GM06990 (cell line): ENCODE results near the gene DCHS1.

Experiments used
- DNase-seq: peaks from one replicate; pipeline ENCODE4 v3.0.0-alpha.2; 2011; ENCODE audit not compliant: insufficient read length; ENCODE audit errors: extremely low read depth
- H3K27me3 ChIP-seq: replicated peaks from 2 replicates; pipeline ENCODE4 v1.6.0; 2011; ENCODE audit warnings: low read length; ENCODE audit not compliant: control insufficient read depth, insufficient read depth
- H3K36me3 ChIP-seq: 2 replicates; pipeline ENCODE4 v1.5.1; 2011; ENCODE audit warnings: low read length; ENCODE audit not compliant: control insufficient read depth, insufficient read depth
- H3K4me3 ChIP-seq: replicated peaks from 2 replicates; pipeline ENCODE4 v1.5.1; 2011; ENCODE audit warnings: low read depth, mild to moderate bottlenecking, control low read depth, low read length
- TF ChIP-seq, protein P1 (sequence below): IDR thresholded peaks from 2 replicates; pipeline ENCODE4 v1.5.1; 2011; ENCODE audit warnings: low read length, control low read depth, mild to moderate bottlenecking, inconsistent platforms; ENCODE audit not compliant: insufficient read depth, poor library complexity, severe bottlenecking

DCHS1 gene

DNA sequence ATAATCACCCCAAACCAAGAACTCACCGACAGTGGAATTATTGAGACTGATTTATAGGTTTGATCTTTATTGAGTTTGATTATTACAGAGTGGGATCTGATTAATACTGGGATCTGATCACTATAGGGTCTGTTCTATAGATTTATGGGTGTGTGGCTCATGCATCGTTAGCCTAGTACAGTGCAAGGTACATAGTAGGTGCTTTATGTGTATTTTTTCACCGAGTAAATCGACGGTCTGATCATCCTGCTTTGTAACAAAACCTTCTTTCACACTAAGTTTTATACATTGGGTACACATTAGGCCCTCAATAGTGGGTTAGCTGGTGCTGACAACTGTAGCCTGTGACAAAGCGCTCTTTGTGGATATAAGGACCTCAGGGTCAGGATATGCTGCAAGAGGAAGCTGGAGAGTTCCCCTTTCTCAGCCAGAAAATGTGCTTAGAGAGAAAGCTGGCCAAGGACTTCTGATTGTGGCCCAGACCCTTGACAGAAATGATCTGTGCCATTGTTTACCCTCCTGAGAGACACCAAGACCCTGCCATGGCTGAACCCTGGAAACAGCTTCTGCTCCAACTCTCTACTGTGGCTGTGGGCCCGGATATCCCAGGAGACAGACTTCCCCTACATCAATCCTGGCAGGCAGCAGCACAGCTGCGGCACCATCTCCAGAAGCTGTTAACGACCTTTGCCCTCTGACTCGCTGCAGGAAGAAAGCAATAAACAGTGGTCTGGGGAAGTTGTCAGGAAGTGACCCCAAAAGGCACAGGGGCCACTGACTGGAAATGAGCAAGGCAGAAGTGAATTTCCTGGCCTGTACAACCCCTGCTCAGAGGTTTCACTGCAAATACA, 20.3 kb downstream of the DCHS1 start:
- no peaks in the 10 kb centered on the region for H3K36me3 ChIP-seq
- no peak for DNase-seq
- TF ChIP-seq, protein P1, sequence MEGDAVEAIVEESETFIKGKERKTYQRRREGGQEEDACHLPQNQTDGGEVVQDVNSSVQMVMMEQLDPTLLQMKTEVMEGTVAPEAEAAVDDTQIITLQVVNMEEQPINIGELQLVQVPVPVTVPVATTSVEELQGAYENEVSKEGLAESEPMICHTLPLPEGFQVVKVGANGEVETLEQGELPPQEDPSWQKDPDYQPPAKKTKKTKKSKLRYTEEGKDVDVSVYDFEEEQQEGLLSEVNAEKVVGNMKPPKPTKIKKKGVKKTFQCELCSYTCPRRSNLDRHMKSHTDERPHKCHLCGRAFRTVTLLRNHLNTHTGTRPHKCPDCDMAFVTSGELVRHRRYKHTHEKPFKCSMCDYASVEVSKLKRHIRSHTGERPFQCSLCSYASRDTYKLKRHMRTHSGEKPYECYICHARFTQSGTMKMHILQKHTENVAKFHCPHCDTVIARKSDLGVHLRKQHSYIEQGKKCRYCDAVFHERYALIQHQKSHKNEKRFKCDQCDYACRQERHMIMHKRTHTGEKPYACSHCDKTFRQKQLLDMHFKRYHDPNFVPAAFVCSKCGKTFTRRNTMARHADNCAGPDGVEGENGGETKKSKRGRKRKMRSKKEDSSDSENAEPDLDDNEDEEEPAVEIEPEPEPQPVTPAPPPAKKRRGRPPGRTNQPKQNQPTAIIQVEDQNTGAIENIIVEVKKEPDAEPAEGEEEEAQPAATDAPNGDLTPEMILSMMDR, result no peak
- H3K4me3 ChIP-seq, result no peak overlapping the region
- H3K27me3 ChIP-seq, result no peaks in the 10 kb centered on the region

DNA sequence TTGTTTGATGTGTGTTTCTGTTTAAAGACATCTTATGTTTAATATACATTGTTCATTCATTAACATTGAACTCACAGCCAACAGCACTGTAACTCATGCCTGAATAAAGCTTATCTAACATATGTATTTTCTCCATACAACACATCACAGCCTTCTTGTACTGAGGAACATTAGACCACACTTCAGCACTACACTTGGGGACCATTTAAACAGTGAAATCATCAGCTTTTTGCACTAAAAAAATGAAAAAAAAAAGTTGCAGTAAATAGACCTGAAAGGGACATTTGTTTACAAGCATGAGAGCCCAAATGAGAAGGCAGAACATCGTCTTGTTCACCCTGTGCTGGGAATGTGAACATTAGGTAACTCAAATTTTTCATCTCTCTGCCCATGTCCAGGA, 21.1 kb downstream of the DCHS1 start:
- no peak for DNase-seq
- TF ChIP-seq, protein P1, result no peak
- Histone ChIP-seq H3K36me3 (no peaks in the 10 kb centered on the region), H3K27me3 (no peaks in the 10 kb centered on the region), H3K4me3 (no peak overlapping the region)

GRCh38 chr11:6633422-6634408, 21.9 kb downstream of the DCHS1 start:
- DNase-seq, result no peak
- Histone ChIP-seq H3K27me3 (no peaks in the 10 kb centered on the region), H3K36me3 (no peaks in the 10 kb centered on the region), H3K4me3 (no peak overlapping the region)
- TF ChIP-seq, protein P1, result no peak

DNA sequence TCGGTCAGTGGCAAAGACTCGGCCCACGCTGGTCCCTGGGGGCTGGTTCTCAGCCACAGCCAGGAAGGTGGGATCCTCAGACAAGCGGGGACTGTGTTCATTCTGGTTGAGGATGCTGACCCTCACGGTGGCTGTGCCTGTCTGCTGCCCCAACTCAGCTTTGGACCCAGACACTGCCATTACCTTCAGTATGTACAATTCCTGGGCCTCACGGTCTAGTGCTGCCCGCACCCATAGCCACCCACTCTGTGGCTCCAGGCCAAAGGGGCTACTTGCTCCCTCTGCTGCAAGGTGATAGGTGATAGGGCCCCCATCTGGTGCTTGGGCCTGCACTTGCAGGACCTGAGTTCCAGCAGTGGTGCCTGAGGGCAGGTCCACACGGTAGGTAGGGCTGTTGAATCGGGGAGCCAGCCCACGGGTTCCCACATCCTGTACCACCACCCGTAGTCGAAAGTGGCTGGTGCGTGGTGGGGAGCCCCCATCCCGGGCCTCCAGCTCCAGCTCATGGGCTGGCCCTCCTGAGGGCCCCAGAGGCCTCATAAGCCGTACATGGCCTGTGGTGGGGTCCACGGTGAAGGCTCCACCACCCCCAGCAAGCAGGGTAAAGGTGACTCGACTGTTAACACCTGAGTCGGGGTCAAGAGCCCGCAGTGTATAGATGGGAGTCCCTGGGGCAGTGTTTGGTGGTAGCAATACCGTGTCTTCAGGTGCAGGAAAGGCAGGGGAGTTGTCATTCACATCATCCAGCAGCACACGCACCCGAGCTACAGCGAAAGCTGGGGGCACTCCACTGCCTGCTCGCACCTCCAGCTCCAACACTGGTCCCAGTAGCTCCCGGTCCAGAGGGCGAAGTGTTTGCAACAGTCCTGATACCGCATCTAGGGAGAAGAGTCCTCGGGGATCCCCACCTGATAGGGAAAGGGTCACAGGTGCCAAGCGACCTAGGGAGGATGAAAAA, 23.2 kb downstream of the DCHS1 start:
- DNase-seq, result no peak
- H3K36me3 ChIP-seq, result no peaks in the 10 kb centered on the region
- H3K27me3 ChIP-seq, result no peaks in the 10 kb centered on the region
- TF ChIP-seq, protein P1, result no peak
- H3K4me3 ChIP-seq, result no peak overlapping the region

DNA sequence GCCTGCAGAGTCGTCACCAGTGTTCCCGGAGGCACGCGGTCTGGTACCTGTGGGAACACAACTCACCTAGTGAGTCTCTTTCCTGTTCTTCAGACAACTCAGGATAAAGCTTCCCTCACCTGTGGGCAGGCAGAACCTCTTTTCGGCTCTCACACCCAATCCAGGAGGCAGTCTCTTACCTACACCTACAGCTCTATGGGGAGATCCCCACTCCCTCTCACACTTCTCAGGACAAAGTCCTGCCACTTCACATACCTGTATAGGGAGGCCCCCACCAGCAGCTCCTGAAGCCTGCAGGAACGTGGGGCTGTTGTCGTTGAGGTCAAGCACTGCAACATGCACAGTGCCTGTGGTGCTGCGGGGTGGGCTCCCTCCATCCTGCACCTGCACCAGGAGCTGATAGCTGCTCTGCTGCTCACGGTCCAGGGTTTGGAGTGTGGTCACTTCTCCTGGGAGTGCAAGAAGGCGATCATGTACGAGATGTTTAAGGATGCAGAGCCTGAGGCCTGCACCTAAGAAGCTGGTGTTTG, 24.2 kb downstream of the DCHS1 start:
- Histone ChIP-seq H3K36me3 (no peaks in the 10 kb centered on the region), H3K27me3 (no peaks in the 10 kb centered on the region), H3K4me3 (no peak overlapping the region)
- no peak for DNase-seq
- TF ChIP-seq, protein P1, result no peak
